Thyroid gland (tissue), 4 donors: ENCODE results near the gene PVALB.

ENCODE experiments used
- POLR2A ChIP-seq, 2 donors: fragments of 450-650 bp; IDR thresholded peaks; one replicate each; pipeline ENCODE4 v1.6.1; 2017; ENCODE audit warnings: antibody characterized with exemption in 2 of 2, mild to moderate bottlenecking in 2 of 2, moderate library complexity in 1 of 2
- TF ChIP-seq, protein P1 (sequence below), 6 experiments: fragments of 200-600 bp in 3 of 6; fragments of 450-650 bp in 3 of 6; sonication (generic) in 3 of 6; IDR thresholded peaks; one replicate each; pipeline ENCODE4 v1.5.1; 2016 to 2019; ENCODE audit warnings: antibody characterized with exemption in 6 of 6, mild to moderate bottlenecking in 2 of 6, inconsistent platforms in 1 of 6, moderate library complexity in 1 of 6

DNA sequence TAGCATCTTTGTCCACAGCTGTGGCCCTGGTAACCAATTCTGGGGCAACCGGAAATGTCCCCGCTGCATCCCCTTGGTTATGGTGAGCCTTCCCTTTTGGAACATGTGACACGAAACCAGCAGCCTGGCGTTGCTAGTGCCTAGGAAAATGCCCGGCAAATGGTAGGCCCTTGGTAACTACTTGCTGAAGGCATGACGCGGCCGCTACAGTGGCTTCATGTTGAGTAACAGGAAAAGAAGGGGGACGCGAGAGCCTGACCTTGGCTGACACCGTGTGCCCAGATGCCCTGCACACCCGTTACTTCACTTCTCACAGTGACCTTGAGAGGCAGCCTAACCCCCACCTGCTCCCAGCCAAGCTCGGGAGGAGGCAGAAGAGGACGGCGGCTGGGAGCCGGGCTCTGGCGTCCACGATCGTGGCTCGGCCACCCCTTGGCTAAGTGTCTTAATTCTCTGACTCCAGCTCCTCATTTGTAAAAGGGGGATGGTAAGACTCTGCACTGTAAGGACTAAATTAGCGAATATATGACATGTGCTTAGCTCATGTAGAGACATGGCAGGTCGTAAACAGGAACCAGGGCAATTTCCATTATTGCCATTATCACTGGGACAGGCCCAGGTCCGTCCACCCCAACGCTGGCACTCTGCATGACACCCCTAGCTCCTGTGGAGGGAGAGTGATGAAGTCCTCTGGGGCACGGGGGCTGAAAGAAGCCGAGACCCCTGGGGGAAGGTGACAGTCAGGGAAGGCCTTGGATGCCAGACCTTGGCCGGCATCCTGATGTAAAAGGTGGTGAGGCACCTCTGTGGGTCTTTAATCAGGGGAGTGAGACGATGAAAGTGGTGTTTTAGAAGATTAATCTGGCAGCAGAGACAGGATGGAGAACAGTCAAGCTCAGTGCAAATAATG lies 59.8 kb downstream of the PVALB start:
- TF ChIP-seq, protein P1, sequence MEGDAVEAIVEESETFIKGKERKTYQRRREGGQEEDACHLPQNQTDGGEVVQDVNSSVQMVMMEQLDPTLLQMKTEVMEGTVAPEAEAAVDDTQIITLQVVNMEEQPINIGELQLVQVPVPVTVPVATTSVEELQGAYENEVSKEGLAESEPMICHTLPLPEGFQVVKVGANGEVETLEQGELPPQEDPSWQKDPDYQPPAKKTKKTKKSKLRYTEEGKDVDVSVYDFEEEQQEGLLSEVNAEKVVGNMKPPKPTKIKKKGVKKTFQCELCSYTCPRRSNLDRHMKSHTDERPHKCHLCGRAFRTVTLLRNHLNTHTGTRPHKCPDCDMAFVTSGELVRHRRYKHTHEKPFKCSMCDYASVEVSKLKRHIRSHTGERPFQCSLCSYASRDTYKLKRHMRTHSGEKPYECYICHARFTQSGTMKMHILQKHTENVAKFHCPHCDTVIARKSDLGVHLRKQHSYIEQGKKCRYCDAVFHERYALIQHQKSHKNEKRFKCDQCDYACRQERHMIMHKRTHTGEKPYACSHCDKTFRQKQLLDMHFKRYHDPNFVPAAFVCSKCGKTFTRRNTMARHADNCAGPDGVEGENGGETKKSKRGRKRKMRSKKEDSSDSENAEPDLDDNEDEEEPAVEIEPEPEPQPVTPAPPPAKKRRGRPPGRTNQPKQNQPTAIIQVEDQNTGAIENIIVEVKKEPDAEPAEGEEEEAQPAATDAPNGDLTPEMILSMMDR (IDR thresholded peaks at IDR 0.05), result no peak
- TF ChIP-seq POLR2A (IDR thresholded peaks at IDR 0.05), result no peak
